Esophagus muscularis mucosa (tissue), 4 donors: Measurements from ENCODE around the gene THSD4. TPM values are rescaled to one million over a fixed set of nuclear protein-coding genes. Genes with fewer than 3 reads are reported as not detected.

Experiments used
- DNase-seq: peaks from one replicate; pipeline ENCODE4 v3.0.0-alpha.2; 2017; ENCODE audit errors: extremely low spot score
- H3K27ac ChIP-seq, 4 donors: fragments of 200-600 bp; sonication (generic); replicated peaks in 1 of 4; 1 replicate in 3 of 4; 2 replicates in 1 of 4; pipeline ENCODE4 v1.5.1; 2016 to 2019; ENCODE audit warnings: mild to moderate bottlenecking in 1 of 4
- H3K27me3 ChIP-seq, 4 donors: fragments of 200-600 bp; sonication (generic); one replicate each; pipeline versions ENCODE4 v1.5.1 to v1.6.0; 2016 to 2019
- H3K36me3 ChIP-seq, 4 donors: fragments of 200-600 bp; sonication (generic); one replicate each; pipeline ENCODE4 v1.5.1; 2016 to 2019
- H3K4me1 ChIP-seq, 4 donors: fragments of 200-600 bp; sonication (generic); one replicate each; pipeline ENCODE4 v1.5.1; 2016 to 2019
- H3K4me3 ChIP-seq, 4 donors: fragments of 200-600 bp; sonication (generic); 1 replicate in 2 of 4; 2 replicates in 2 of 4; pipeline ENCODE4 v1.5.1; 2016 to 2019; ENCODE audit warnings: mild to moderate bottlenecking in 4 of 4, moderate library complexity in 1 of 4
- H3K9me3 ChIP-seq, 4 donors: fragments of 200-600 bp; sonication (generic); 1 replicate in 3 of 4; 2 replicates in 1 of 4; pipeline ENCODE4 v1.5.1; 2016 to 2019
- CTCF ChIP-seq, 3 experiments: fragments of 200-600 bp in 2 of 3; fragments of 450-650 bp in 1 of 3; sonication (generic) in 2 of 3; IDR thresholded peaks; one replicate each; pipeline ENCODE4 v1.5.1; 2017 to 2019; ENCODE audit warnings: antibody characterized with exemption in 3 of 3, mild to moderate bottlenecking in 2 of 3, moderate library complexity in 1 of 3
- EP300 ChIP-seq: sonication (generic); formaldehyde crosslinking; IDR thresholded peaks from one replicate; pipeline ENCODE4 v1.6.1; 2017; ENCODE audit warnings: antibody characterized with exemption
- POLR2A ChIP-seq: fragments of 450-650 bp; IDR thresholded peaks from one replicate; pipeline ENCODE4 v1.6.1; 2017; ENCODE audit warnings: antibody characterized with exemption, moderate library complexity, mild to moderate bottlenecking, low read depth
- POLR2AphosphoS5 ChIP-seq, 2 donors: sonication (generic); formaldehyde crosslinking; IDR thresholded peaks; one replicate each; pipeline ENCODE4 v1.6.1; 2017; ENCODE audit warnings: antibody characterized with exemption in 2 of 2
- WGBS: methylation state at CpG from one replicate; pipeline ENCODE4 v1.1.5; 2018; 5-methylcytosine and 5-hydroxymethylcytosine counted together
- intact Hi-C: fragments of 100-400 bp; cut with DNase I; formaldehyde crosslinking; loops from one replicate; pipeline ENCODE4 v1.15.1; 2023
- total RNA-seq, 4 donors: library from RNA; depleted of rRNA; stranded (reverse); fragments of >200 nt; gene quantifications; one replicate each; pipeline versions ENCODE4 v1.1.0 to v1.2.1, GENCODE V29; 2016

Gene THSD4
- total RNA-seq, 4 donors from 2014 or later: 3.2 to 6.6 (median 5.6) TPM

- Histone ChIP-seq H3K4me1 (no peaks in the 10 kb centered on the region), H3K4me3 (no peak overlapping the region), H3K27ac (no peak overlapping the region), H3K9me3 (no peaks in the 10 kb centered on the region), H3K27me3 (no peaks in the 10 kb centered on the region), H3K36me3 (peaks cover 0 to 7% (median 0%) of the 10 kb centered on the region in 4 donors)
- TF ChIP-seq POLR2A (no peak), EP300 (no peak), POLR2AphosphoS5 (IDR thresholded peaks at IDR 0.05) (no peak), CTCF (IDR thresholded peaks at IDR 0.05) (no peak)
- 72% methylated on average over 8 of the region's 10 CpGs for WGBS
- intact Hi-C loops: no loop called here
- no peak for DNase-seq
Observed at GRCh38 chr15:71239592-71240364, 124.5 kb downstream of the THSD4 start.

- no peak for TF ChIP-seq POLR2AphosphoS5 (IDR thresholded peaks at IDR 0.05)
- TF ChIP-seq CTCF (IDR thresholded peaks at IDR 0.05): no peak
- TF ChIP-seq EP300: no peak
- TF ChIP-seq POLR2A: no peak
- WGBS: 97% methylated on average over 6 of the region's 6 CpGs
Observed at GRCh38 chr15:71242292-71242691, 127.0 kb downstream of the THSD4 start.

GRCh38 chr15:71244250-71244649 is 129.0 kb downstream of the THSD4 start:
- 90% methylated on average over 2 of the region's 2 CpGs for WGBS

More at GRCh38 chr15:71242292-71242691, 127.0 kb downstream of the THSD4 start:
- Histone ChIP-seq H3K9me3 (no peaks in the 10 kb centered on the region), H3K4me3 (no peak overlapping the region), H3K4me1 (no peaks in the 10 kb centered on the region), H3K27me3 (no peaks in the 10 kb centered on the region), H3K36me3 (peaks cover 0 to 7% (median 0%) of the 10 kb centered on the region in 4 donors), H3K27ac (no peak overlapping the region)
- no peak for DNase-seq
- intact Hi-C loops: no loop called here

GRCh38 chr15:71245588-71245987 is 130.3 kb downstream of the THSD4 start:
- Histone ChIP-seq H3K4me3 (no peak overlapping the region), H3K36me3 (peaks cover 0 to 7% (median 0%) of the 10 kb centered on the region in 4 donors), H3K4me1 (peaks cover 0 to 8% (median 0%) of the 10 kb centered on the region in 4 donors), H3K9me3 (no peaks in the 10 kb centered on the region), H3K27me3 (no peaks in the 10 kb centered on the region), H3K27ac (no peak overlapping the region)
- no peak for TF ChIP-seq CTCF (IDR thresholded peaks at IDR 0.05)
- TF ChIP-seq POLR2AphosphoS5 (IDR thresholded peaks at IDR 0.05): no peak
- no peak for TF ChIP-seq POLR2A
- no peak for TF ChIP-seq EP300
- intact Hi-C loops: no loop called here
- 86% methylated on average over 2 of the region's 2 CpGs for WGBS
- DNase-seq: no peak

More at GRCh38 chr15:71244250-71244649, 129.0 kb downstream of the THSD4 start:
- no peaks in the 10 kb centered on the region for H3K9me3 ChIP-seq
- H3K4me1 ChIP-seq: no peaks in the 10 kb centered on the region
- H3K4me3 ChIP-seq: no peak overlapping the region
- no peaks in the 10 kb centered on the region for H3K27me3 ChIP-seq
- H3K27ac ChIP-seq: no peak overlapping the region
- H3K36me3 ChIP-seq: peaks cover 0 to 7% (median 0%) of the 10 kb centered on the region in 4 donors
- TF ChIP-seq EP300: no peak
- TF ChIP-seq CTCF (IDR thresholded peaks at IDR 0.05): no peak
- TF ChIP-seq POLR2AphosphoS5 (IDR thresholded peaks at IDR 0.05): no peak
- no peak for TF ChIP-seq POLR2A
- no peak for DNase-seq
- intact Hi-C loops: no loop called here
